Measurements from ENCODE around the gene FCHSD2.

Gene FCHSD2

DNA sequence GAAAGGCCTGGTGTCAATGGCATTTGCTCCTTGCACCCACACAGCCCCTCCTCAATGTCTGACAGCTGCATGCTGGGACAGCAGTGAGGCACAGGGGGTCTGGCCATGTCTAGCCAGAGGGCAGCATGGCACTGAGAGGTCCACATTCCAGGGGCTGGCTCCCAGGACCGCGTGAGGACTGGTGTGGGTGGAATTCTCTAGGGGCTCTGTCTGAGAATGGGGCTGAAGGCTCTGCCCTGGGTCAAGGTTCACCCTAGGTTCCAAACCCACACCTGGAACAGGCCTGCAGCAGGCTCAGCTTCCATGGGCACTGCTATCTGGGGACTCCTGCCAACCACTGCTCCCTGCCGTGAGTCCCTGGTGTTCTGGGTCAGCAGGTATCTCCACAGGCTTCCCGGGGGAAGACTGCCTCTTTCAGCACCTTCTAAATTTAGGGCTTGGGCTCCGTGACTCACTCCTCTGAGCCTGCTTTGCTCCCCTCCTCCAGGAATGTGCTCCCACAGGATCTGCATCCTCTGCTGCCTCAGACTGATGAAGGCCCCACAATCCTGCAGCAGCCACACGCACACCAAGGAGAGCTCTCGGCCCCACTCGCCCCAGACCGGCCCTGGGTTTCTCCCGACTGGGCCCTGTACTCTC, 352.5 kb downstream of the FCHSD2 start:
- TF ChIP-seq CTCF (IDR thresholded peaks at IDR 0.05; ENCODE audit: low read depth, low read length): no peak
- no peak for DNase-seq (ENCODE audit: extremely low read depth, low read depth)

DNA sequence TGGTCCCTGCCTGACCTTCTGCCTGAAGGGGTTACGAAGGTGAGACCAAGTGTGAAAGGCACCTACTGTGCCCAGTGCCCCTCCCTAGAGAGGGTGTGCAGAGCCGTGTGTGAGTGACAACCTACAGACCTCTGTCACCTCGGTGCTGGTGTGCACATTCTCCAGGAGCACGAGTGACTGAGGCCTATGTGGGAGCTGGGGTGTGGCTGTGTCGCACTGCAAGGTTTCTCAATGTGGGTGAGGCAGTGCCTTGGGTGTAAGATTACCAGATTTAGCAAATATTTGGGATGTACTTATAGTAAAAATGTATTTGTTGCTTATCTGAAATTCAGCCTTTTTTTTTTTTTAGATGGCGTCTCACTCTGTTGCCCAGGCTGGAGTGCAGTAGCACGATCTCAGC, 353.9 kb downstream of the FCHSD2 start:
- no peak for DNase-seq (ENCODE audit: extremely low read depth, low read depth)
- TF ChIP-seq CTCF (IDR thresholded peaks at IDR 0.05; ENCODE audit: low read depth, low read length): no peak

- TF ChIP-seq CTCF (IDR thresholded peaks at IDR 0.05; ENCODE audit: low read depth, low read length): no peak
- DNase-seq (ENCODE audit: extremely low read depth, low read depth): no peak
Observed at GRCh38 chr11:72787216-72788104, 354.7 kb downstream of the FCHSD2 start.

Data from AG09319 (cell line).